ENCODE data around the gene SEMA3E. TPM values are rescaled to one million over a fixed set of nuclear protein-coding genes. Genes with fewer than 3 reads are reported as not detected.
"Not testable (repeated sequence)": the region's sequence is repeated elsewhere in the genome, so short reads cannot be mapped to it uniquely, and the experiment has no call there.

SEMA3E gene
- total RNA-seq, 4 donors from 2014 or later: 0.94 to 6.9 (median 2.2) TPM

- H3K27ac ChIP-seq: no peak overlapping the region
- WGBS, 2 donors: 63 to 67% methylated on average over 4 of the region's 4 CpGs
These were observed 32.4 kb upstream of the SEMA3E start for GRCh38 chr7:83681200-83681778.

GRCh38 chr7:83677180-83677866 lies 28.4 kb upstream of the SEMA3E start:
- Histone ChIP-seq H3K4me3 (replicated peaks in 1 of 3) (no peak overlapping the region), H3K9me3 (no peaks in the 10 kb centered on the region), H3K4me1 (no peaks in the 10 kb centered on the region), H3K27me3 (no peaks in the 10 kb centered on the region), H3K36me3 (no peaks in the 10 kb centered on the region), H3K27ac (no peak overlapping the region)
- 64 to 75% methylated on average over 4 of the region's 4 CpGs for WGBS, 2 donors
- TF ChIP-seq CTCF (IDR thresholded peaks at IDR 0.05) (no peak), POLR2A (IDR thresholded peaks at IDR 0.05) (no peak)
- intact Hi-C loops (cut with DNase I): no loop called here
- DNase-seq: no peak

More at GRCh38 chr7:83681200-83681778, 32.4 kb upstream of the SEMA3E start:
- intact Hi-C loops (cut with DNase I): no loop called here
- H3K4me3 ChIP-seq (replicated peaks in 1 of 3): no peak overlapping the region
- TF ChIP-seq CTCF (IDR thresholded peaks at IDR 0.05) (no peak), POLR2A (IDR thresholded peaks at IDR 0.05) (no peak)
- H3K36me3 ChIP-seq: no peaks in the 10 kb centered on the region
- H3K9me3 ChIP-seq: no peaks in the 10 kb centered on the region
- no peak for DNase-seq
- H3K4me1 ChIP-seq: no peaks in the 10 kb centered on the region
- no peaks in the 10 kb centered on the region for H3K27me3 ChIP-seq

- H3K4me1 ChIP-seq: not testable (repeated sequence)
These were observed 24.4 kb upstream of the SEMA3E start for GRCh38 chr7:83673291-83673690.

DNA sequence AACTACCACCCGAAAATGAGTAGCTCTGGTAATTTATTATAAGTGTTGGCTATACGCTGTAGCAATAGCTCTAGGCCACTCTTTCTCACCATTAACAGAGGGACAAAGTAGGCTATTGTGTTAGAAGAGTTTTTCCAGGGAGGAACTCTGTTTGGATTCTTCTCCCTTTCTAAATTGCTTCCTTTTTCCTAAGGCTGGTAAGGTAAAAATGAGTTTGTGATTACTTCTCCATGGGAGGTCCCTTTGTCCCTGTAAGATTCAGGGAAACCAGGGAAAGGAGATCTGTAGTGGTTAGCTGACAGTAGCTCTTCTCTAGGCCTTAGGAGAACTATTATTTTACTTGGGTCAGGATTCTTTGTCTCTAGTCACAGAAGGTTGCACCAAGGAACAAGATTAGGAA lies 23.2 kb upstream of the SEMA3E start:
- intact Hi-C loops (cut with DNase I): no loop called here
- TF ChIP-seq CTCF (IDR thresholded peaks at IDR 0.05): no peak
- no peak for TF ChIP-seq POLR2A (IDR thresholded peaks at IDR 0.05)
- Histone ChIP-seq H3K9me3 (no peaks in the 10 kb centered on the region), H3K4me3 (replicated peaks in 1 of 3) (no peak overlapping the region), H3K36me3 (no peaks in the 10 kb centered on the region), H3K27ac (no peak overlapping the region), H3K4me1 (no peaks in the 10 kb centered on the region), H3K27me3 (no peaks in the 10 kb centered on the region)
- 89 to 94% methylated on average over 2 of the region's 2 CpGs for WGBS, 2 donors
- no peak for DNase-seq

More at GRCh38 chr7:83673291-83673690, 24.4 kb upstream of the SEMA3E start:
- H3K27ac ChIP-seq; intact Hi-C loops (cut with DNase I); DNase-seq; H3K36me3 ChIP-seq; H3K4me3 ChIP-seq (replicated peaks in 1 of 3); H3K27me3 ChIP-seq; H3K9me3 ChIP-seq: not testable (repeated sequence)
- 94 to 99% methylated on average over 12 to 20 of the region's 28 CpGs for WGBS, 2 donors

- intact Hi-C loops (cut with DNase I): no loop called here
- H3K4me1 ChIP-seq: no peaks in the 10 kb centered on the region
- TF ChIP-seq CTCF (IDR thresholded peaks at IDR 0.05) (no peak), POLR2A (IDR thresholded peaks at IDR 0.05) (no peak)
- no peaks in the 10 kb centered on the region for H3K36me3 ChIP-seq
- no peak overlapping the region for H3K27ac ChIP-seq
- H3K4me3 ChIP-seq (replicated peaks in 1 of 3): no peak overlapping the region
- no peaks in the 10 kb centered on the region for H3K9me3 ChIP-seq
- 88 to 92% methylated on average over 4 of the region's 4 CpGs for WGBS, 2 donors
- DNase-seq: no peak
- H3K27me3 ChIP-seq: no peaks in the 10 kb centered on the region
These were observed 14.2 kb upstream of the SEMA3E start for GRCh38 chr7:83663131-83663530.

Measured in thyroid gland (tissue), 4 donors.